Endothelial cell of umbilical vein (primary cell): ENCODE data around the gene KAT14. TPM values are rescaled to one million over a fixed set of nuclear protein-coding genes. Genes with fewer than 3 reads are reported as not detected.

Experiments
- BruUV-seq: library from RNA; stranded (reverse); fragments of 400-500 nt; replicated peaks from 2 replicates; lab custom pipeline; 2021; lab: Mats Ljungman, UMichigan
- CTCF ChIA-PET: fragments of 300-600, 350-600 bp; sonication (Branson Sonifier 250); formaldehyde crosslinking; loops from one replicate; lab custom pipeline; 2021; ENCODE audit warnings: antibody characterized with exemption, inconsistent platforms; lab: Charles Lee
- POLR2A ChIA-PET: fragments of 300-600, 350-600 bp; sonication (Branson Sonifier 250); formaldehyde crosslinking; loops from one replicate; lab custom pipeline; 2021; ENCODE audit warnings: antibody characterized with exemption, inconsistent platforms; lab: Charles Lee
- DNase-seq: peaks from one replicate; pipeline ENCODE4 v3.0.0-alpha.2; 2011; ENCODE audit warnings: low read depth, low spot score
- FAIRE-seq: peaks from 2 replicates; lab custom pipeline; 2011; peaks lifted over from hg19 to GRCh38; lab: Jason Lieb, UNC
- H2AFZ ChIP-seq: 2 replicates; pipeline ENCODE4 v1.6.0; 2012; ENCODE audit warnings: low read depth, low read length, control low read depth, inconsistent platforms
- H3K27ac ChIP-seq: 2 replicates; pipeline ENCODE4 v1.5.1; 2011; ENCODE audit warnings: low read depth, mild to moderate bottlenecking, control low read depth, low read length, moderate library complexity; ENCODE audit not compliant: insufficient read depth
- H3K27me3 ChIP-seq, 2 experiments: 2 replicates each; pipeline versions ENCODE4 v1.6.0 to v1.6.1; 2011; ENCODE audit warnings: low read length in 2 of 2, mixed read lengths in 1 of 2; ENCODE audit not compliant: control insufficient read depth in 2 of 2, insufficient read depth in 2 of 2
- H3K36me3 ChIP-seq, 2 experiments: 2 replicates in 1 of 2; 3 replicates in 1 of 2; pipeline ENCODE4 v1.5.1; 2011; ENCODE audit warnings: low read length in 2 of 2, mild to moderate bottlenecking in 1 of 2, moderate library complexity in 1 of 2; ENCODE audit not compliant: control insufficient read depth in 2 of 2, insufficient read depth in 2 of 2; ENCODE audit errors: extremely low read depth in 1 of 2
- H3K4me1 ChIP-seq: 3 replicates; pipeline ENCODE4 v1.5.1; 2011; ENCODE audit warnings: mild to moderate bottlenecking, low read length; ENCODE audit not compliant: control insufficient read depth, insufficient read depth; ENCODE audit errors: extremely low read depth
- H3K4me2 ChIP-seq: 2 replicates; pipeline ENCODE4 v1.6.1; 2011; ENCODE audit warnings: low read length, control low read depth, mixed read lengths; ENCODE audit not compliant: insufficient read depth
- H3K4me3 ChIP-seq, 3 experiments: fragments of 200-600 bp in 1 of 3; sonication (generic), shearing (Covaris generic) in 1 of 3; replicated peaks in 1 of 3; 2 replicates each; pipeline ENCODE4 v1.5.1; 2011 to 2016; ENCODE audit warnings: control low read depth in 3 of 3, low read length in 3 of 3, mild to moderate bottlenecking in 2 of 3, inconsistent platforms in 1 of 3, low read depth in 1 of 3, moderate library complexity in 1 of 3; ENCODE audit not compliant: insufficient read depth in 1 of 3
- H3K79me2 ChIP-seq: 2 replicates; pipeline ENCODE4 v1.6.0; 2012; ENCODE audit warnings: low read length, inconsistent platforms; ENCODE audit not compliant: control insufficient read depth, insufficient read depth
- H3K9ac ChIP-seq: replicated peaks from 2 replicates; pipeline ENCODE3; 2011; ENCODE audit warnings: low read length, control low read depth; ENCODE audit not compliant: insufficient read depth; ENCODE audit errors: extremely low read depth
- H3K9me1 ChIP-seq: replicated peaks from 3 replicates; pipeline ENCODE4 v1.6.0; 2011; ENCODE audit warnings: mild to moderate bottlenecking, low read length; ENCODE audit not compliant: control insufficient read depth, insufficient read depth; ENCODE audit errors: extremely low read depth
- H3K9me3 ChIP-seq: replicated peaks from 2 replicates; pipeline ENCODE4 v1.5.1; 2012; ENCODE audit warnings: low read length, inconsistent platforms; ENCODE audit not compliant: control insufficient read depth, insufficient read depth
- H4K20me1 ChIP-seq: replicated peaks from 2 replicates; pipeline ENCODE3; 2011; ENCODE audit warnings: mild to moderate bottlenecking, low read length; ENCODE audit not compliant: control insufficient read depth, insufficient read depth; ENCODE audit errors: extremely low read depth
- EZH2 ChIP-seq: IDR thresholded peaks from 2 replicates; pipeline ENCODE4 v1.6.1; 2012; ENCODE audit warnings: borderline replicate concordance, low read depth, mild to moderate bottlenecking, moderate library complexity, low read length, inconsistent platforms; ENCODE audit not compliant: severe bottlenecking
- FOS ChIP-seq: IDR thresholded peaks from 2 replicates; pipeline ENCODE4 v1.6.1; 2011; ENCODE audit warnings: mild to moderate bottlenecking, low read length, moderate library complexity, borderline replicate concordance; ENCODE audit not compliant: insufficient read depth
- GATA2 ChIP-seq: IDR thresholded peaks from 2 replicates; pipeline ENCODE4 v1.7.0; 2011; ENCODE audit warnings: low read depth, mild to moderate bottlenecking, moderate library complexity, mixed read lengths, low read length; ENCODE audit not compliant: insufficient read length, insufficient read depth
- JUN ChIP-seq: IDR thresholded peaks from 2 replicates; pipeline ENCODE4 v1.6.1; 2011; ENCODE audit warnings: borderline replicate concordance, low read depth; ENCODE audit not compliant: insufficient read length, insufficient read depth
- MAX ChIP-seq: IDR thresholded peaks from 2 replicates; pipeline ENCODE4 v1.6.1; 2011; ENCODE audit not compliant: insufficient read depth, insufficient read length
- MYC ChIP-seq: IDR thresholded peaks from one replicate; pipeline ENCODE4 v1.6.1; 2011; ENCODE audit warnings: mild to moderate bottlenecking, low read depth, low read length
- POLR2A ChIP-seq: IDR thresholded peaks from 2 replicates; pipeline ENCODE4 v1.6.1; 2012; ENCODE audit warnings: low read depth, mild to moderate bottlenecking, control low read depth, low read length
- POLR2AphosphoS5 ChIP-seq: IDR thresholded peaks from 2 replicates; pipeline ENCODE4 v1.6.1; 2012; ENCODE audit warnings: low read depth, mild to moderate bottlenecking, control low read depth, low read length, moderate library complexity; ENCODE audit not compliant: insufficient read depth
- dilution Hi-C: fragments of 300-500 bp; cut with MboI; formaldehyde crosslinking; loops from one replicate; pipeline ENCODE4 v1.15.0; 2019; ENCODE audit warnings: low sequenced_read_pairs; ENCODE audit not compliant: extremely low pct_ligation_motif_present
- intact Hi-C: fragments of 100-400 bp; cut with micrococcal nuclease; formaldehyde crosslinking; loops from one replicate; pipeline ENCODE4 v1.10.0; 2022
- polyA plus RNA-seq, 4 experiments: library from polyadenylated mRNA; depleted of rRNA in 3 of 4; stranded (reverse) in 3 of 4; unstranded in 1 of 4; fragments of >200 nt; gene quantifications; 2 replicates each; pipeline versions ENCODE4 v1.2.1 to v1.2.3, GENCODE V29; 2011 to 2012; ENCODE audit warnings: missing spikeins in 1 of 4
- total RNA-seq: library from RNA; stranded (reverse); gene quantifications from 2 replicates; pipeline ENCODE4 v1.2.3, GENCODE V29; 2021
- TF ChIP-seq, protein P1 (sequence below), 2 donors: IDR thresholded peaks; 1 replicate in 1 of 2; 2 replicates in 1 of 2; pipeline ENCODE4 v1.5.1; 2011; ENCODE audit warnings: low read length in 2 of 2, mild to moderate bottlenecking in 2 of 2, moderate library complexity in 2 of 2, control low read depth in 1 of 2, inconsistent platforms in 1 of 2, low read depth in 1 of 2; ENCODE audit not compliant: insufficient read depth in 1 of 2; ENCODE audit errors: extremely low read depth in 1 of 2

Gene KAT14
- total and polyA plus RNA-seq, 2 donors (not counting 3 experiments of a cell fraction or from before 2014, with no cell fraction given), result 6.7 to 11.7 TPM

GRCh38 chr20:18156045-18156444 lies 18.4 kb downstream of the KAT14 start:
- dilution Hi-C loops (no loop called here), intact Hi-C loops (no loop called here)
- no TSS peak for BruUV-seq
- ChIA-PET POLR2A (no interaction called here), CTCF (no interaction called here)
- Histone ChIP-seq H3K27me3 (no peaks in the 10 kb centered on the region), H4K20me1 (no peaks in the 10 kb centered on the region), H3K4me3 (no peak overlapping the region), H3K36me3 (peaks cover 2 to 4% of the 10 kb centered on the region in 2 experiments), H3K9me1 (no peaks in the 10 kb centered on the region), H3K4me2 (no peak overlapping the region), H2AFZ (no peak overlapping the region), H3K9ac (no peak overlapping the region), H3K27ac (no peak overlapping the region), H3K79me2 (no peaks in the 10 kb centered on the region), H3K4me1 (no peaks in the 10 kb centered on the region), H3K9me3 (no peaks in the 10 kb centered on the region)
- DNase-seq (no peak), FAIRE-seq (no peak)
- TF ChIP-seq POLR2A (no peak), EZH2 (no peak), GATA2 (no peak), JUN (no peak), MYC (no peak), MAX (no peak), FOS (no peak), POLR2AphosphoS5 (no peak)
- TF ChIP-seq, protein P1, sequence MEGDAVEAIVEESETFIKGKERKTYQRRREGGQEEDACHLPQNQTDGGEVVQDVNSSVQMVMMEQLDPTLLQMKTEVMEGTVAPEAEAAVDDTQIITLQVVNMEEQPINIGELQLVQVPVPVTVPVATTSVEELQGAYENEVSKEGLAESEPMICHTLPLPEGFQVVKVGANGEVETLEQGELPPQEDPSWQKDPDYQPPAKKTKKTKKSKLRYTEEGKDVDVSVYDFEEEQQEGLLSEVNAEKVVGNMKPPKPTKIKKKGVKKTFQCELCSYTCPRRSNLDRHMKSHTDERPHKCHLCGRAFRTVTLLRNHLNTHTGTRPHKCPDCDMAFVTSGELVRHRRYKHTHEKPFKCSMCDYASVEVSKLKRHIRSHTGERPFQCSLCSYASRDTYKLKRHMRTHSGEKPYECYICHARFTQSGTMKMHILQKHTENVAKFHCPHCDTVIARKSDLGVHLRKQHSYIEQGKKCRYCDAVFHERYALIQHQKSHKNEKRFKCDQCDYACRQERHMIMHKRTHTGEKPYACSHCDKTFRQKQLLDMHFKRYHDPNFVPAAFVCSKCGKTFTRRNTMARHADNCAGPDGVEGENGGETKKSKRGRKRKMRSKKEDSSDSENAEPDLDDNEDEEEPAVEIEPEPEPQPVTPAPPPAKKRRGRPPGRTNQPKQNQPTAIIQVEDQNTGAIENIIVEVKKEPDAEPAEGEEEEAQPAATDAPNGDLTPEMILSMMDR (IDR thresholded peaks at IDR 0.05; ENCODE audit: extremely low read depth in 1 of 2, insufficient read depth in 1 of 2, low read depth in 1 of 2, low read length in 2 of 2), result no peak
